ENCODE measurements around the gene TMC8.

Gene TMC8

GRCh38 chr17:78096093-78096492, 34.5 kb upstream of the TMC8 start:
- H3K36me3 ChIP-seq (ENCODE audit: control insufficient read depth in 2 of 2, insufficient read depth in 1 of 2, low read length in 2 of 2): peaks cover 49 to 96% of the 10 kb centered on the region in 2 experiments
- no peak for TF ChIP-seq ZNF335 (tag by site-specific recombination; conservative IDR thresholded peaks at IDR 0.05)
- no peak for TF ChIP-seq ZBTB8A (tag by site-specific recombination; IDR thresholded peaks at IDR 0.05)
- TF ChIP-seq, protein P1, sequence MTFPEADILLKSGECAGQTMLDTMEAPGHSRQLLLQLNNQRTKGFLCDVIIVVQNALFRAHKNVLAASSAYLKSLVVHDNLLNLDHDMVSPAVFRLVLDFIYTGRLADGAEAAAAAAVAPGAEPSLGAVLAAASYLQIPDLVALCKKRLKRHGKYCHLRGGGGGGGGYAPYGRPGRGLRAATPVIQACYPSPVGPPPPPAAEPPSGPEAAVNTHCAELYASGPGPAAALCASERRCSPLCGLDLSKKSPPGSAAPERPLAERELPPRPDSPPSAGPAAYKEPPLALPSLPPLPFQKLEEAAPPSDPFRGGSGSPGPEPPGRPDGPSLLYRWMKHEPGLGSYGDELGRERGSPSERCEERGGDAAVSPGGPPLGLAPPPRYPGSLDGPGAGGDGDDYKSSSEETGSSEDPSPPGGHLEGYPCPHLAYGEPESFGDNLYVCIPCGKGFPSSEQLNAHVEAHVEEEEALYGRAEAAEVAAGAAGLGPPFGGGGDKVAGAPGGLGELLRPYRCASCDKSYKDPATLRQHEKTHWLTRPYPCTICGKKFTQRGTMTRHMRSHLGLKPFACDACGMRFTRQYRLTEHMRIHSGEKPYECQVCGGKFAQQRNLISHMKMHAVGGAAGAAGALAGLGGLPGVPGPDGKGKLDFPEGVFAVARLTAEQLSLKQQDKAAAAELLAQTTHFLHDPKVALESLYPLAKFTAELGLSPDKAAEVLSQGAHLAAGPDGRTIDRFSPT (tag by site-specific recombination; IDR thresholded peaks at IDR 0.05): no peak
- TF ChIP-seq HOXD13 (CRISPR knock-in tag; IDR thresholded peaks at IDR 0.05; ENCODE audit: borderline replicate concordance): no peak
- TF ChIP-seq ZNF221 (tag by site-specific recombination; IDR thresholded peaks at IDR 0.05; ENCODE audit: borderline replicate concordance): no peak
- TF ChIP-seq ZNF341 (tag by site-specific recombination; IDR thresholded peaks at IDR 0.05; ENCODE audit: low read depth): no peak
- no peak for TF ChIP-seq ZNF837 (tag by site-specific recombination; IDR thresholded peaks at IDR 0.05)
- no peak for TF ChIP-seq ZNF223 (tag by site-specific recombination; IDR thresholded peaks at IDR 0.05)
- TF ChIP-seq ZNF350 (tag by site-specific recombination; IDR thresholded peaks at IDR 0.05): no peak
- TF ChIP-seq ZNF645 (tag by site-specific recombination; IDR thresholded peaks at IDR 0.05): no peak
- TF ChIP-seq ZNF174 (tag by site-specific recombination; IDR thresholded peaks at IDR 0.05): no peak
- TF ChIP-seq EGR2 (tag by site-specific recombination; IDR thresholded peaks at IDR 0.05; ENCODE audit: low read depth): no peak
- no peak for TF ChIP-seq KLF10 (tag by site-specific recombination; IDR thresholded peaks at IDR 0.05)
- no peak for TF ChIP-seq ZNF426 (tag by site-specific recombination; IDR thresholded peaks at IDR 0.05)
- TF ChIP-seq, protein P2, sequence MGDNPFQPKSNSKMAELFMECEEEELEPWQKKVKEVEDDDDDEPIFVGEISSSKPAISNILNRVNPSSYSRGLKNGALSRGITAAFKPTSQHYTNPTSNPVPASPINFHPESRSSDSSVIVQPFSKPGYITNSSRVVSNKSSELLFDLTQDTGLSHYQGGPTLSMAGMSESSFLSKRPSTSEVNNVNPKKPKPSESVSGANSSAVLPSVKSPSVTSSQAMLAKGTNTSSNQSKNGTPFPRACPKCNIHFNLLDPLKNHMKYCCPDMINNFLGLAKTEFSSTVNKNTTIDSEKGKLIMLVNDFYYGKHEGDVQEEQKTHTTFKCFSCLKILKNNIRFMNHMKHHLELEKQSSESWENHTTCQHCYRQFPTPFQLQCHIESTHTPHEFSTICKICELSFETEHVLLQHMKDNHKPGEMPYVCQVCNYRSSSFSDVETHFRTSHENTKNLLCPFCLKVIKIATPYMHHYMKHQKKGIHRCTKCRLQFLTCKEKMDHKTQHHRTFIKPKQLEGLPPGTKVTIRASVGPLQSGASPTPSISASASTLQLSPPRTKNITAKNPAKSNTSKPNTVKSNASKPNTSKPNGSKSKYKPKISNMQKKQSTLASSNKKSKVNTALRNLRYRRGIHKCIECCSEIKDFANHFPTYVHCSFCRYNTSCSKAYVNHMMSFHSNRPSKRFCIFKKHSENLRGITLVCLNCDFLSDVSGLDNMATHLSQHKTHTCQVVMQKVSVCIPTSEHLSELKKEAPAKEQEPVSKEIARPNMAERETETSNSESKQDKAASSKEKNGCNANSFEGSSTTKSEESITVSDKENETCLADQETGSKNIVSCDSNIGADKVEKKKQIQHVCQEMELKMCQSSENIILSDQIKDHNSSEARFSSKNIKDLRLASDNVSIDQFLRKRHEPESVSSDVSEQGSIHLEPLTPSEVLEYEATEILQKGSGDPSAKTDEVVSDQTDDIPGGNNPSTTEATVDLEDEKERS (tag by site-specific recombination; IDR thresholded peaks at IDR 0.05): no peak
- no peak for TF ChIP-seq MZF1 (tag by site-specific recombination; IDR thresholded peaks at IDR 0.05; ENCODE audit: borderline replicate concordance)
- no peak for TF ChIP-seq GLIS1 (tag by site-specific recombination; IDR thresholded peaks at IDR 0.05)
- TF ChIP-seq, protein P3, sequence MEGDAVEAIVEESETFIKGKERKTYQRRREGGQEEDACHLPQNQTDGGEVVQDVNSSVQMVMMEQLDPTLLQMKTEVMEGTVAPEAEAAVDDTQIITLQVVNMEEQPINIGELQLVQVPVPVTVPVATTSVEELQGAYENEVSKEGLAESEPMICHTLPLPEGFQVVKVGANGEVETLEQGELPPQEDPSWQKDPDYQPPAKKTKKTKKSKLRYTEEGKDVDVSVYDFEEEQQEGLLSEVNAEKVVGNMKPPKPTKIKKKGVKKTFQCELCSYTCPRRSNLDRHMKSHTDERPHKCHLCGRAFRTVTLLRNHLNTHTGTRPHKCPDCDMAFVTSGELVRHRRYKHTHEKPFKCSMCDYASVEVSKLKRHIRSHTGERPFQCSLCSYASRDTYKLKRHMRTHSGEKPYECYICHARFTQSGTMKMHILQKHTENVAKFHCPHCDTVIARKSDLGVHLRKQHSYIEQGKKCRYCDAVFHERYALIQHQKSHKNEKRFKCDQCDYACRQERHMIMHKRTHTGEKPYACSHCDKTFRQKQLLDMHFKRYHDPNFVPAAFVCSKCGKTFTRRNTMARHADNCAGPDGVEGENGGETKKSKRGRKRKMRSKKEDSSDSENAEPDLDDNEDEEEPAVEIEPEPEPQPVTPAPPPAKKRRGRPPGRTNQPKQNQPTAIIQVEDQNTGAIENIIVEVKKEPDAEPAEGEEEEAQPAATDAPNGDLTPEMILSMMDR (tag by site-specific recombination; IDR thresholded peaks at IDR 0.05): no peak
- ChIA-PET CTCF (interaction anchor here (1.9 to 3.3 kb wide), 2 partner anchors 11 to 82 kb away, joined by 6 to 27 read pairs; no protein-coding TSS in a partner anchor), POLR2A (no interaction called here)
- no peak overlapping the region for H3K27ac ChIP-seq (ENCODE audit: extremely low read depth, low read depth, low read length)
- H3K4me1 ChIP-seq (ENCODE audit: control insufficient read depth, insufficient read depth, low read length): no peaks in the 10 kb centered on the region
- no peaks in the 10 kb centered on the region for H3K9me3 ChIP-seq (ENCODE audit: control insufficient read depth, insufficient read depth, low read depth, low read length)
- H3K4me3 ChIP-seq (ENCODE audit: low read depth, low read length): no peak overlapping the region
